Measurements from ENCODE around the gene LIMCH1.

The LIMCH1 gene

GRCh38 chr4:41602886-41603498 lies 65.0 kb downstream of the LIMCH1 start:
- peak; percentile 41 for DNase-seq (ENCODE audit: low read depth)

GRCh38 chr4:41609851-41610250 lies 71.9 kb downstream of the LIMCH1 start:
- no peak for DNase-seq (ENCODE audit: low read depth)

GRCh38 chr4:41610474-41610873 lies 72.5 kb downstream of the LIMCH1 start:
- no peak for DNase-seq (ENCODE audit: low read depth)

GRCh38 chr4:41611124-41611838 lies 73.3 kb downstream of the LIMCH1 start:
- no peak for DNase-seq (ENCODE audit: low read depth)

- DNase-seq (ENCODE audit: low read depth) = peak; percentile 72
Observed at GRCh38 chr4:41611881-41612871, 74.2 kb downstream of the LIMCH1 start.

- DNase-seq (ENCODE audit: low read depth) = no peak
Observed at GRCh38 chr4:41613386-41613785, 75.4 kb downstream of the LIMCH1 start.

GRCh38 chr4:41613821-41614220 lies 75.9 kb downstream of the LIMCH1 start:
- no peak for DNase-seq (ENCODE audit: low read depth)

- no peak for DNase-seq (ENCODE audit: low read depth)
Observed at GRCh38 chr4:41614519-41614918, 76.6 kb downstream of the LIMCH1 start.

- no peak for DNase-seq (ENCODE audit: low read depth)
Observed at GRCh38 chr4:41619161-41619560, 81.2 kb downstream of the LIMCH1 start.

- no peak for DNase-seq (ENCODE audit: low read depth)
Observed at GRCh38 chr4:41620594-41621256, 82.8 kb downstream of the LIMCH1 start.

GRCh38 chr4:41622787-41623186 lies 84.8 kb downstream of the LIMCH1 start:
- DNase-seq (ENCODE audit: low read depth) = no peak

GRCh38 chr4:41624765-41625164 lies 86.8 kb downstream of the LIMCH1 start:
- no peak for DNase-seq (ENCODE audit: low read depth)

- no peak for DNase-seq (ENCODE audit: low read depth)
Observed at GRCh38 chr4:41625531-41625930, 87.6 kb downstream of the LIMCH1 start.

GRCh38 chr4:41628936-41629335 lies 91.0 kb downstream of the LIMCH1 start:
- no peak for DNase-seq (ENCODE audit: low read depth)

GRCh38 chr4:41631523-41631922 lies 93.6 kb downstream of the LIMCH1 start:
- DNase-seq (ENCODE audit: low read depth) = no peak

- DNase-seq (ENCODE audit: low read depth) = peak; percentile 43
Observed at GRCh38 chr4:41632481-41633073, 94.6 kb downstream of the LIMCH1 start.

GRCh38 chr4:41633321-41633720 lies 95.4 kb downstream of the LIMCH1 start:
- DNase-seq (ENCODE audit: low read depth) = no peak

- no peak for DNase-seq (ENCODE audit: low read depth)
Observed at GRCh38 chr4:41635441-41635840, 97.5 kb downstream of the LIMCH1 start.

- DNase-seq (ENCODE audit: low read depth) = no peak
Observed at GRCh38 chr4:41638203-41638602, 100.2 kb downstream of the LIMCH1 start.

GRCh38 chr4:41638866-41639265 lies 100.9 kb downstream of the LIMCH1 start:
- DNase-seq (ENCODE audit: low read depth) = no peak

GRCh38 chr4:41639291-41639690 lies 101.3 kb downstream of the LIMCH1 start:
- DNase-seq (ENCODE audit: low read depth) = no peak

GRCh38 chr4:41640906-41641305 lies 102.9 kb downstream of the LIMCH1 start:
- DNase-seq (ENCODE audit: low read depth) = no peak

Measured in iris pigment epithelial cell (primary cell).